GM19193 (cell line): ENCODE results near the gene APCDD1L.

ENCODE experiments used
- POLR2A ChIP-seq: IDR thresholded peaks from 4 replicates; pipeline ENCODE4 v1.6.1; 2011; ENCODE audit not compliant: insufficient read depth, insufficient read length; ENCODE audit errors: extremely low read depth

Gene APCDD1L

DNA sequence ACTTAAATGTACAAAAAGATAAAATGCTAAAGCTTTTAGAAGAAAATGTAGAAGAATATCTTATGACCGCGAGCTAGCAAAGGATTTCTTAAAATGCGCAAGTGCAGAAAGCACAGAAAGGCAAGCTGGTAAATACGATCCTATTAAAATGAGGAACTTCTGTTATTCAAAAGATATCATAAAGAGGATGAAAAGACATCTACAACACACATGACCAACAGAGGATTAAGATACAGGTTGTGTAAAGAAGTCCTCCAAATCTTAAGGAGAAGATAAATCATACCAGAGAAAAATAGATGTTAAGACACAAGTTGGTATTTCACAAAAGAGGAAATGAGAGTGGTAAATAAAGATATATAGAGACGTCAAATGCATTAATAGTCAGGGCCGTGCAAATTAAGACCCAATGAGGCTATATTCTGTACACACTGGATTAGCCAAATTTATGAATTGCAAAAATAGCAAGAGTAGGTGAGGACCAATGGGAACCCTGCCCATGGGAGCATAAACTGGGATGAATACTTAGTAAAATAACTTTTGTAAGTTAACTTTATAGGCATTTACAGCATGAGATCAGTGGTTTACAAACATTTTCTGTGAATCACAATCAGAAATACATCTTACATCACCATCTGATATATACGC is 23.0 kb downstream of the APCDD1L start:
- no peak for TF ChIP-seq POLR2A

DNA sequence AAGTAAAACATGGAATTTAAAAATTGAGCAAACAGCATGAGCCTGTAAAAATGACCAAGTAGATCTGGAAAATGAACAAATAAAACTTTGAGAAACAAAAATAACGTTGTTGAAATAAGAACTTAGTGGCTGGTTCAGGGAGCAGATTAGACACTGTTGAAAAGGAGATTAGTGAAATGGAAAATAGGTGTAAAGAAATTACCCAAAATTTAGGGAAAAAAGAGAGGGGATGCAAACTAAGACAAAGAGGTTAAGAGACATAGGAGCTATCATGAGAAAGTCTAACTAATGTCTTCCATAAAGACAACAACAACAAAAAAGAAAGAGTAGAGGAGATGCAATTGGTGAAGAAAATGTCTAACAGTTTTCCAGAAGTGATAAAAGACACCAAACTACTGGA is 29.0 kb downstream of the APCDD1L start:
- TF ChIP-seq POLR2A, result no peak

DNA sequence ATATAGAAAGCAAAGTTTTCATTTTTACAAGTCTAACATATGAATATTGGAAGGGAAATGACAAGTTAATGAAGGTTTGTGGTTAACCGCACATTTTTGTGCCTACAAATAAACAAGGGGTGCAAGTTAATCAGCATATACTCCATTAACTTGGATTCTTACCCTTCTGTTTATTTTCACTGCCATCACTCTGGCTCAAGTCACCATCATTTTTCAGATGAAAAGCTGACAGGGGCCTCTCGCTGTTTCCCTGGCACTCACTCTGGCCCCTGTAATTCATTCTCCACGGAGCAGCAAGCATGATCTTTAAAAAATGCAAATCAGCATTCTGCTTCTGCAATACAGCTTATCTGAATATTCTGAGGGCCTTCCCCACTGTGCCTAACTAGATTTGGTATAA is 29.8 kb downstream of the APCDD1L start:
- no peak for TF ChIP-seq POLR2A

DNA sequence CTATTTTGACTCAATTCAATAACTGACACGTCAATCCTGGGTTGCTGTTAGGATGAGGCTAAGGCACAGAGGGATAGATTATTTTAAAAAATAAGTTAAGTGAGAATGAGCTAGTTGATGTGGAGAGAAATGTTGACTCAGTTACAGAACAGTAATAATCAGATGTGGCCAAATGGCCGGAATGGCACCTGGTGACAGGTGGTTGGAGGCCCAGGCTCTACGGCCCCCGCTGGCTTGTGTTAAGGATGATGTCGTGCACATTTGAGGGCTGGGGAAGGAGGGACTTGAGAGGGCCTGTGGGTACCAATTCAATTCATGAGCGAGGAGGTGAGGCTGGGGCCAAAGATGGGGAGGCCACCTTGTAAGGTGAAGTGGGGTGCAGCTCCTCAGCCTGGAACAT is 31.7 kb downstream of the APCDD1L start:
- TF ChIP-seq POLR2A, result no peak

DNA sequence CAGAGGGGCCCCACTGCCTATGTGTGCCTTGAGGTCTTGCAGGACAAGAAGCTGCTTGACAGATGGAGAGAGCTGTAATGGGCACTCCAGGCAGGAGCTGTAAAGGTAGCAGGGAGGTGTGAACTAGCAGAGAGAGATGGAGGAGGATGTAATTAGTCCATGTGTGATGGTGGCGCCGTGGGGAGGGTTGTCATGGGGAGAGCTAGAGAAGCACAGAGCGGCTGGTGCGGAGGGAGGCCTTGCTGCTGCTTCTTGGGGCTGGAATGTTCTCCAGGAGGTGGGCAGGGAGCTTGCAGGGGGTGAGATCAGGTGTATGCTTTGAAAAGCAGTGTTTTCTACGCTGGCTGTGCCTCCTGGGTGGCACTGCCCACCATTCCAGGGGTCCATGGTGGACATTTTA is 32.1 kb downstream of the APCDD1L start:
- TF ChIP-seq POLR2A, result no peak

DNA sequence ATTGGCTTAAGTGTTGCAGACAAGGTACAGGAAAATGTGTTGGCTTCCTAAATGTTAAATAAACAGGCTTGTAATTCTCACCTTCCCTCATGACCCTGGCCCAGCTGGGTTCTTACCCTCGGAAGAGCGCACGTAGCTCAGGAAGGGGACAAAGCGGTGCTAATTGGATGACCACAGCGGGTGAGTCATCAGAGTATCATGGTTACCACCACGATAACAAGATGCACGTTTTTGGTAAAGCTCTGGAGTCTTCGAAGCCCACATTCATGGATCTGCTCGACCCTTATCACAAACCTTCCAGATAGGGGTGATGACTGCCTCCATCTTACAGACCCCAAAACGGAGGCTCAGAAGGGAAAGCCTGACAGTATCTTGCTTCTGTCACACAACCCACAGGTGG is 32.8 kb downstream of the APCDD1L start:
- no peak for TF ChIP-seq POLR2A

DNA sequence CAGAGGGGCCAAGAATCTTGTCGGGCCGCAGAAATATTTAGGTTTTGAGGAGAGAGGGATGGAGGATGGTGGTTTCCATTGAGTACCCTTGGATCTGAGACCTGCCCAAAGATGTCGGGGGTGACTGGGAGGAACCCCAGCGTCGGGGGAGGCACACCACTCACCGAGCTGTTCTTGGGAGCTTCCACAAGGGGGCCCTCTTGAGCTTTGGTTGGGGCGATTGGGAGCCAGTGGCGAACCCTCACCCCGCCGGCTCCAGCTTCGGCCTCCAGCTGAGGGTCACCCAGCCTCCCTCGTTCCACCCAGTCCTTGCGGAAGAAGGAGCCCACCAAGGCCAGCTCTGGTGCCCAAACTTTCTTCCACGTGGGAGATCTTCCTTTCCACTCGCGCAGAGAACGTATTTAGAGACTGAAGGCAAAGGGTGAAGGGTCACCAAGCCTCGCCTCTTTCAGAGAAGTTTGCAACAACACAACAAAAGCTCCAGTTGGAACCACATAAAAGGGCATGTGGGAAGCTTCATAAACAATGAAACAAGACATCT is 33.6 kb downstream of the APCDD1L start:
- no peak for TF ChIP-seq POLR2A

DNA sequence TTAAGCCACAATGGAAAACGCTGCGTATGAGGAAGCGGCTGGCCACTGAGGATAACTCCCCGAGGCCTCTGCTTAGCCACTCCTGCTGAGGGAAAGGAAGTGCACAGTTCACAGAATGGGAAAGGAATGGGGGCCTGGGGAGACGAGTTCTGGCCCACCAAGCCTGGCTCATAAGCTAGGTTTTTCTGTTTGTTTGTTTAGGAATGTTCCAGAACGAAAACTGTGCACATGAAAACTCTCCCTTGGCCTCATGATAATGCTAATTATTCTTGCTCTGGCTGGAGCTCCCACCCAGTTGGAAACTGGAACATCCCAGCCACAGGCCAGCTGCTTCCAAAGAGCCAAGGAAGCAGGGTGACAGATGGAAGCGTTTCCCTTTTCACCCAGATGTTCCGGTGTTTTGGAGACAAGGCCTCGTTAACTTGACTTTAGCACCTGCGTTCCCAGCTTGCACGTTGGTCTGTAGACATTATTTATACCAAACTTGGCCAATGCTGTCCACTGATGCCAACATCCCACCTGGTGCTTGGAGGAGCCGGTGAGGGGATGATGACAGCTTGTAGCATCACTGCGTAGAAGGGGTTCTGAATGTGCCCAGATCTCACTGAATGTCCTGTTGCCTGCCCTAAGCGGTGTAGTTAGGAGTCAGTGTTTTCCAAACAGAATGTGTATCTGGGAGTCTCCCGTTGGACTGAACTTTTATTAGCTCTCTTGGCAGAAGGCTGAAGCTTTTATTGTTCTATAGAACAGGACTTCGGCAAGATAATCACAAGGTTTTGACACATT is 34.5 kb downstream of the APCDD1L start:
- no peak for TF ChIP-seq POLR2A

DNA sequence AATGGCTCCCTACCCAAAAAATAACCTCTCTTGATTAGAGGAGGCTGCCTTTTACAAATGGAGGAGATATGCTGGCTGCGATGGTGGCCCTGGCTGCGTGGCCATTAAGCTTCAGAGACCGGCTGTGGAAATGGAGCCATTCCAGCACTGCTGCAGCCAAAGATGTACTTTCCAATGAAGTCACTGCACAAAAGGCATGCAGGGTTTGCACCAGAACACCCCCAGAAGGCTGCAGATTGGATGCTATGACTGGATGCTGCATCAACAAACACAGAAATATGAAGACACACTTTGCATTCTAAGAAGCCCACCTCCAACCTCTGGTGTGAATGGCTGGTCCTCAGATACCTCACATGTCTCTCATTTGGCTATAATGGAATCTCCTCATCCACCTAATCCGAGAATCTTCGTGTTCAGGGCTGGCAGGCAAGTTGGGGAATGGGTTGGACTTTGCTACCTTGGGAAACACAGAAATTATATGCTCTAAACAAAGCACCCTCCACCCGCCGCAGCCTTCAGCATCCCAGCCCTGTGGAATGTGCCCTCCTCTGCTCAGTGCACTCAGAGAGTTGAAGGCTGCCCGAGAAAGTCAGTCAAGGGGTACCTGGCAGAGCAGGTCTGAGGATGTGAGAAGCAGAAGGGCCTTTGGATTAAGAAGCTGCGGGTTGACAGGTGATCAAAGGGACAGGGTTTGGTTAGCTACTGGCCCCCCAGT is 35.3 kb downstream of the APCDD1L start:
- TF ChIP-seq POLR2A, result no peak

DNA sequence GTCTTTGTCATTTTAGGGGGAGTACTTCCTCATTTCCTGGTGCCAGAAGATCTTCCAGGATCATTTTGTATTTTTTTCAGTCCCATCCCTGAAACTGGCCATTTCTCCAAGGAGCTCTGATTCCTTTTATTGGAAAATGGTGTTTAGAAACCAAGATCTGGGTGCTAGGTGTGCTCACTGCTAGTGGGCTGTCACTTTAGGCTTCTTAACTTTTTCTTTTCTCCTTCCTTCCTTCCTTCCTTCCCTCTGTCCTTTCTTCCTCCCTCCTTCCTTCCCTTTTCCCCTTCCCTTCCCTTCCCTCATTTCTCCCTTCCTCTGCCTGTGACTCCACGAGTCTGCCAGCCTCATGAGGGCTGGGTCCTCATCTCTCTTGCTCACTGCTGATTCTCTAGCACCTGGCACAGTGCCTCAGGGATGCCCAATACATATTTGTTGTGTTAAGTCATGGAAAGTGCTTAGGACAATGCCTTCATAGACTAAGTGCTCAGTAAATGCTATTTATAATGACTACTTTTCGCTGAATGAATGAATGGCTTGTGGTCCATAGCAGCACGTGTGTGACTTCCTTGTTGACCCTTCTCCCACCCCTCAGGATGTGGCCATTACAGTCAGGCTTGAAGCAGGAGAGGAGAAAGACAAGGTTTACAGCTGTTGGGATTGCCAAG is 36.9 kb downstream of the APCDD1L start:
- TF ChIP-seq POLR2A, result no peak

DNA sequence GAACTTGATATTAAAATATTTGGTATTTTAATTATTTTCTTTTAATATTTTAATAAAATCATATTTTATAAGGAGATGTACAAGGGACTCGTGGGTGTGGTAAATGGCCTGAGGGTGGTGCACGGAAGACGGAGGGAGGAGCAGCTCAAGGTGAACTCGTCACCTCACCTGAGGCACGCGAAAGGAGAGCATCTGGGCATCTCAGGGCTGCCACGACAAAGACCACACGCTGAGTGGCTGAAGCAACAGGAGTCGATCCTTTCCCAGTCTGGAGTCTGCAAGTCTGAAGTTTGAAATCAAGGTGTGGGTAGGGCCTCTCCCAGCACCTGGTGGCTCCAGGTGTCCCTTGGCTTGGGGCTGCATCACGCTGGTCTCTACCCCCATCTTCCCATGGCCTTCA is 39.7 kb downstream of the APCDD1L start:
- no peak for TF ChIP-seq POLR2A

DNA sequence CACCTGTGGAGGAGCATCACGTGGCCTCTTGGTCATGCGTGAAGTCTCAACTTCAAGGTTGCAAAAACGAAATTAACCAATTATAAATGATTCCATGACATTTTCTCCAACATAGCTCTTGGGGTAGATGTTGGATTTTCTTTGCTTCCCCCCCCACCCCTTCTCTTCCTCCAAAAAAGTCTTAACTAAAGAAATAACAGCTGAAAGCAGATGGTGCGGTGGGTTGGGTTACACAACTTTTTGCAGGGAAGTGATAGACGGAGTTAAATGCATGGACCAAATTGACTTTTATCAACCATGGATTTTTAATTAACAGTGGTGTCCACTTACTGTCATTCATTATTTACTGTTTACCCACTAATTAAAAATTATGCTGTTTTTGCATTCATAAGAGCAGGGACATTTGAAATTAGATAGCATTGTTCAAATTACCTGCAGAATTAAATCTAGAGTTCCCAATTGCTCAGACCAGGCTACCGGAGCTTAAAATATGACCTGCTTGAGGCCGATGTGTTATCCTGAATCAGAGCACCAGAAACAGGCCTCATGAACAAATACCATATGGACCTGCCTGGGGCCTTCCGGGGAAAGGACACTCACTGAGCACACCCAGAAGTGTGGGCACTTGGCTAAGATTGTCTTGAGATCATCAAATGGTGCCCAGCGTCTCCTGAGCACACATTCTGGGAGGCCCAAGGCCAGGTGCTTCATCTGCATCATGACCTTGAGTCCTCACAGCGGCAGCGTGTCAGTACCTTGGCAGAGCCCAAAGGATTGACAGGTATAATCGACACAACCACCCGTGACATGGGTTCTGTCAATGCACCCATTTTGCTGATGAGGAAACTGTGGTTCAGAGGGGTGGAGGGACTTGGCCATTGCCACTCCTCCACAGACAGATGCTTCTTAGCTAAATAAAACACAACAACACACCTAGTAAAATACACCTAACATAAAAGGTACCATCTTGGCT is 41.5 kb downstream of the APCDD1L start:
- no peak for TF ChIP-seq POLR2A

DNA sequence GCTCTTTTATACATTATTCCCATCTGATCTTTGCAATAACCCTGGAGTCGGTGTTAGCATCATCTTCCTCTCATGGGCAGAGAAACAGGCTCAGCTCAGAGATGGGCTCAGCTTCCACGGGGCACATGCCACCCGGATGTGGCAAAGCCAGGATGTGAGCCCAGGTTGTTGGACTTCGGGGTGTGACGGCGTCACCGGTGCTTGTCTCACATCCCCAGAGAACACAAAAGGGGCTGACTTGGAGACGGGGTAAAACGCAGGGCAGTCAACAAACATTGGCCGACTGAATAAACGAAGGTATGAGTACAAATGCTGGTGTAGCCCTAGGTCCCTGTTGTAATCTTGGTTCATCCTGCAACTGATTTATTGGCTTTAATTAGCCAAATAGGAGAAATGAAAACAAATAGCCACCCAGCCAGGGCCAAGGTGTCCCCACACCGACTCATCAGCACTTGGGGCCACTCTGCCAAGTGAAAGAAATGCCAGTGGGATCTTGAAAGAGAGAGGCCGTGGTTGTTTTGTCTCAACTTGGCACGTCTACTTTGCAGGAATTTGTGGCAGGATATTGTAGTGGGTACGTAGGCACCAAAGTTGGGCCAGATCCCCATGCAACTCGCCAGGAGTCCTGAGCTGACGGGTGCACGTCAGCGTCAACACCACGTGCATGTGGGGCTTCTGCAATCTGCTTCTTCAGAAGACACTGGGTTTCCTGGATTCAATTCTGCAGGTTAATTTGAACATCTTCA is 42.8 kb downstream of the APCDD1L start:
- TF ChIP-seq POLR2A, result no peak

DNA sequence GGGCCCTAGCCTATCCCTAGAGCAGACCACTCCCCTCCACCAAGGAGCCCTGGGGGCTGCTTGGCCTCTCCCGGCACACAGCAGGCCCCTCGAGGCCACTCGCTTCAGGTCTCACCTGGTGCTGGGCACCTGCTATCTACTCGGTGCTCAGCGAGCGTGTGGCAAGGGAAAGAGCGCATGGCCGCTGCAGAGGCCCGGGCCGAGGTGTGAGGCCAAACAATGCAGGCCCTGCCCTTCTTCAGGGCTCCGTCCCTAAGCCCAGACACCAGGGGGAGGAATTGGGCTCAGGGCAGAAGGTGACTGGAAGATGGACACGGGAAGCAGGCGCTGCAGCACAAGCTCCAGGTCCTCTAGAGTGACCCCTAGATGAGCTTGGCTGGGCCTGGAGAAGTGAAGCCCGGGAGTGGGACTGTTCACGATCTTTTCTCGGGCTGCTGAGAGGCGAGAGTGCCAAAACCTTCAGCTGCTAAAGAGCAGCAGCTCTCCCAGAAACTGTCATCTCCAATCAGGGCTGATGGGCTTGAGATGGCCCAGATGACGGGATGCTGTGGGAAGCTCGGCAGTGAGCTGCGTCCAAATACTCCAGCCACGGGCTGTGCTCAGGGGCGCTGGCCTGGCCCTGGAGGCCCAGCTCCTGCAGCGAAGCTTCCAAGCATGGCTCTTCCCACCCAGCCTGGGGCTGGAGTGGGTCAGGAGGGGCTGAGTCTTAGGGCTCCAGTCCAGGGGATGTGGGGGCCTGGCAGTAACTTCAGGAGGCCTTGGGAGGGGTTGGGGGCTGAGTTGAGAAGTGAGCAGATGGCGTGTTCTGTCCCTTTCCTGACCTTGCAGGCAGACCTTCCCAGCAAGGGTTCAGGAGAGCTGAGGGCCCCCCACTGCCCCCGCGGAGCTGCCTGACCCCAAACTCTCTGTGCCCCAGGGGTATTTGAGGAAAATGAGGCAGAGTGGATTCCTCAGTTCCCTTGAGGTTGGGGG is 43.7 kb downstream of the APCDD1L start:
- no peak for TF ChIP-seq POLR2A
